GM19463 (cell line): ENCODE measurements around the gene PRKAG3.
"Not testable (repeated sequence)": the region's sequence is repeated elsewhere in the genome, so short reads cannot be mapped to it uniquely, and the experiment has no call there.

Experiments used
- ATAC-seq: cut with Tn5 transposase; IDR thresholded peaks from one replicate; pipeline ENCODE4 v1.9.1; 2021; ENCODE audit warnings: mild to moderate bottlenecking, moderate library complexity; ENCODE audit not compliant: unreplicated experiment

Gene PRKAG3

GRCh38 chr2:218863021-218863520 is 31.5 kb upstream of the PRKAG3 start:
- no peak for ATAC-seq

DNA sequence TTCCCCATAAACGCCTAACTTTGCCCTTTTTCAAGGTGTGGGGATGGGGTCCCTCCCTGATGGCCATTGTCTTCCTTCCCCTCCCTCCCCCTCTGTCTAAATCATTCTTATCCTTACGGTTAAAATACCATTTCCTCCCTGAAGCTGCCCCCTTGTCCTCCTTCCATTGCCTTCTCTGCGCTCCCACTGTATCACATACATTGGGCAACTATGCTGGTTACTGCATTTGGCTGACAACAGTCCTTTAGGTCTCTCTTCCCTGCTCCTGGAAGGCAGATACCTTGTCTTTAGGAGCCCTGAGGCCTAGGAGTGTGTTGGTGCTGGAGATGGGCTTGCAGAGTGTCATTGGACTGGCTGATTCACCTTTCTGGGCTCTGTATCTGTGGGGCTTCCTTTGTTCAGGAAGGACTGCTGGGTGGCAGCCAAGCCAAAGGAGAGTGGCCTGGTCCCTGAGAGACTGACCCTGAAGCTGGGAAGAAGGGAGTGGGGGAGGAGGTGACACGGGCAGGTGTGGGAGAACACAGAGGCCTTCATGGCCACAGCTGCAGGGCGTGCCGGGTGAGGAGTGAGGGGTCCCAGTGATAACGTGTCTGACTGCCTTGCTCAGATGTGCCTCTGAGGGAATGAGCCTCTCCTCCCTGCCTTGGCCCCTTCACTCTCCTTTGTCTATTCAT is 30.2 kb upstream of the PRKAG3 start:
- no peak for ATAC-seq

GRCh38 chr2:218860950-218861381 is 29.4 kb upstream of the PRKAG3 start:
- no peak for ATAC-seq

- ATAC-seq: no peak
These were observed 28.6 kb upstream of the PRKAG3 start for GRCh38 chr2:218859988-218860831.

GRCh38 chr2:218859556-218859987 is 28.0 kb upstream of the PRKAG3 start, which contains the start of gene WNT6:
WNT6 (plus strand) TSS chr2:218859805; CDS start chr2:218860038, 233 bp downstream.
- no peak for ATAC-seq

GRCh38 chr2:218858671-218859555 is 27.3 kb upstream of the PRKAG3 start:
- no peak for ATAC-seq

DNA sequence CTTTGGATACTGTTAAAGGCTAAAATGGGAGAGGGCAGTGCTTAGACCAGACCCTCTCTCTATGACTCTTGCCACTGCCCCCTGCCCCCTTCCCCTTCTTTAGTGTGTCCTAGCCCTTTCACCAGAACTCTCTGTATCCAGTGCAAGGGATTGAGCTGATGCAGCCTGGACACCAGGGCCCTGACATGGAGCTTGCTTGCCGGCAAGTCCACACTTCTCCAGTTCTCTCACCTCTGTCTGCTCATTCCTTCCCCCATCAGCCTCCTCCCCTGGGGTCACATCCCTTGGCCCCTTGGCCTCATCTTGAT is 26.5 kb upstream of the PRKAG3 start:
- ATAC-seq: no peak

GRCh38 chr2:218857371-218858137 is 26.0 kb upstream of the PRKAG3 start:
- ATAC-seq: no peak

DNA sequence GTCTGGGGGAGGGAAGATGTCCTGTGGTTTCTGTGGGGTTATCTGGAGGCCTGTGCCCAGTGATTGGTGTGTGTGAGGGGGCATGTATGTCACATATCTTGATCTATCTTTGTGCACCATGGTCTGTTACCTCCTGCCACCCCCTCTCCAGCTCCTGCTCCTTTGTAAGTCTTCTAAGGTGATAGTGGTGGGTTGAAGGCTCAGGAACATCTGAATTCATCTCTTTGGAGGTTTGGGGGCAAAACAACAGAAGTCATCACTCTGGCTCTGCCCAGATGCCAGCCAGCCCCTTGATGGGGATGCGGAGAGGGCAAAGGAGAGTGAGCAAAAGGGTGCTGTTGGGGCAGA is 25.3 kb upstream of the PRKAG3 start:
- ATAC-seq: no peak

- ATAC-seq: no peak
These were observed 24.7 kb upstream of the PRKAG3 start for GRCh38 chr2:218856167-218856895.

- ATAC-seq: no peak
These were observed 23.9 kb upstream of the PRKAG3 start for GRCh38 chr2:218855305-218856166.

- ATAC-seq: no peak
These were observed 23.3 kb upstream of the PRKAG3 start for GRCh38 chr2:218854860-218855259.

GRCh38 chr2:218853766-218854165 is 22.2 kb upstream of the PRKAG3 start:
- no peak for ATAC-seq

DNA sequence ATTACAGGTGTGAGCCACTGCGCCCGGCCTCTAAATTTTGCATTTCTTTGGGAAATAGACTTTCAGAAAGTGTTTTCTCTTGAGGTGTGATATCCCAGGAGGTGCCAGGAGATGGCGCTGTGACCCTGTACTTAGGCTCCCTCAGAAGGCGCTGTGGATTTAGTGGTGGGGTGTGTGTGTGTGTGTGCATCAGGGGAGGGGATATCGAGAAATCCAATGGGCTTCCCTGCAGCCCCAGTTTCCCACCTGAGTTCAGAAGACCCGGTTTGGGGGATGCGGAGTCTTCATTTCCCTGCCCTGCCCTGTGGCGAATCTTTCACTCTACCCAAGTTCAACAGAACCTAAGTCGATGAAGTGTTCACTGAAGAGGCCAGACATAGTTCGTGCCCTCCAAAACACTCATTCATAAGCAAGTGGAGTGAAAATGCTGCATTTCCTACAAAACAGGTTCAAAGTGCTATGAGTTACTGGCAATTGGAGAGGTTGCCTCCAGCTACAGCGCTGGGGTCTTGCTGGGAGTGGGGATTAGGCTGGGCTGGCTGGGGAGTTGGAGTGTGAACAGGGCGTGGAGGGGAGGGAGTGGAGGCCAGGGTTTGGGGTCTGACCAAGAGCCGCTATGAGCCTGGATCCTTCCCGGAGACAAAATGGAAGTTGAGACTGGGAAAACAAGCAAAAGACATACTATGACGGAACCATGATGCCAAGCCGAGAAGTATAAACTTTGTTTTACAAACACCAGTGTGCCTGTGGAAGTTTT is 21.5 kb upstream of the PRKAG3 start:
- ATAC-seq: no peak

- no peak for ATAC-seq
These were observed 19.7 kb upstream of the PRKAG3 start for GRCh38 chr2:218851286-218851685.

GRCh38 chr2:218850796-218851195 is 19.2 kb upstream of the PRKAG3 start:
- no peak for ATAC-seq

DNA sequence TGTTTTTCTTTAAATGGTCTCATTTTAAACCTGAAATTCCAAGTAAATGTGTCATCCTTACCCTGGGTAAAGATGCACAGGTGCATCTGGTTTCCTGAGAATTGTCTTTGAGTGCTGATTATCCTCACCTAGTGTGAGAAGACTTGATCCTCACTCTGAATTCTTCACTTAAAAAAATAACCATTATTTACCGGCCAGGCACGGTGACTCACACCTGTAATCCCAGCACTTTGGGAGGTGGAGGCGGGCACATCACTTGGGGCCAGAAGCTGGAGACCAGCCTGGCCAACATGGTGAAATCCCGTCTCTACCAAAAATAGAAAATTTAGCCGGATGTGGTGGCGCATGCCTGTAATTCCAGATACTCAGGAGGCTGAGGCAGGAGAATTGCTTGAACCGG is 18.1 kb upstream of the PRKAG3 start:
- ATAC-seq: no peak

DNA sequence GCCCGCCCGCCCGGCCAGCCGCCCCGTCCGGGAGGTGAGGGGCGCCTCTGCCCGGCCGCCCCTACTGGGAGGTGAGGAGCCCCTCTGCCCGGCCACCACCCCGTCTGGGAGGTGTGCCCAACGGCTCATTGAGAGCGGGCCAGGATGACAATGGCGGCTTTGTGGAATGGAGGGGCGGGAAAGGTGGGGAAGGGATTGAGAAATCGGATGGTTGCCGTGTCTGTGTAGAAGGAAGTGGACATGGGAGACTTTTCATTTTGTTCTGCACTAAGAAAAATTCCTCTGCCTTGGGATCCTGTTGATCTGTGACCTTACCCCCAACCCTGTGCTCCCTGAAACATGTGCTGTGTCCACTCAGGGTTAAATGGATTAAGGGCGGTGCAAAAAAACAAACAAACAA is 15.4 kb upstream of the PRKAG3 start:
- not testable (repeated sequence) for ATAC-seq
